ENCODE measurements around the gene LCT. TPM values are rescaled to one million over a fixed set of nuclear protein-coding genes. Genes with fewer than 3 reads are reported as not detected.

The LCT gene
- total RNA-seq, 2 experiments from 2014 or later, result 0.02 to 0.05 TPM

Other genes with a start within 250 kb of the LCT start
- 100 to 1,000 TPM; 107 TPM for gene UBXN4, start 95.3 kb downstream of the LCT start, total RNA-seq
- gene MCM6, start 39.3 kb upstream of the LCT start, total RNA-seq, result 100 to 1,000 TPM; 280 to 284 TPM
- 100 to 1,000 TPM; 215 to 218 TPM for gene DARS1, start 148.4 kb upstream of the LCT start, total RNA-seq

Data from activated CD4-positive, alpha-beta memory T cell treated with anti-CD3 and anti-CD28 coated beads for 36 hours (primary cell).